HG03439 (cell line): Measurements from ENCODE around the gene ZNF668.
"Not testable (repeated sequence)": the region's sequence is repeated elsewhere in the genome, so short reads cannot be mapped to it uniquely, and the experiment has no call there.

Experiments
- ATAC-seq: cut with Tn5 transposase; IDR thresholded peaks from one replicate; pipeline ENCODE4 v1.9.1; 2021; ENCODE audit warnings: mild to moderate bottlenecking, moderate library complexity; ENCODE audit not compliant: unreplicated experiment

The ZNF668 gene

DNA sequence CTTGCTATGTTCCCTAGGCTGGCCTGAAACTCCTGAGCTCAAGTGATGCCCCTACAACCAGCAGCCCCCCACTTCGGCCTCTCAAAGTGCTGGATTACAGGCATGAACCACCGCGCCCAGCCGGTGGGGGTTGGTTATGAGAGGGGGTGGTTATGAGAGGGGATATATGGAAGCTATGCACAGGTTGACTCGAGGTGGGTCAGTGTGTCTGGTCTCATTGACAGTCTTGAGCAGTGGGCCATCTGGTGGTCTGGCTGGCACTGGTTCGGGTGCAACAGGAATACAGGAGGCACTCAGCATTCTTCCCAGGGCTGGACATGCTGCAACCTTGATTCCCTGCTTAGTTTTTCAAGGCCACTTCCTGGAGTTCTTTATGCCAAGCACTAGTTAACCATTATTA lies 58.0 kb downstream of the ZNF668 start:
- ATAC-seq, result no peak

DNA sequence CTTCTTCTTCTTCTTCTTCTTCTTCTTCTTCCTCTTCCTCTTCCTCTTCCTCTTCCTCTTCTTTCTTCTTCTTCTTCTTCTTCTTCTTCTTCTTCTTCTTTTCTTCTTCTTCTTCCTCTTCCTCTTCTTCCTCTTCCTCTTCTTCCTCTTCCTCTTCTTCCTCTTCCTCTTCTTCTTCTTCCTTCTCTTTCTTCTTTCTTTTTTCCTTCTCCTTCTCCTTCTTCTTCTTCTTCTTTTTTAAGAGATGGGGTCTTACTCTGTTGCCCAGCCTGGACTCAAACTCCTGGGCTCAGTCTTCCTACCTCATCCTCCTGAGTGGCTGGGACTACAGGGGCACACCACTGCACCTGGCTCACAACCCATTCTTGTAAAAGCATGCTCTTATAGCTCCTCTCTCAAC lies 60.7 kb downstream of the ZNF668 start:
- not testable (repeated sequence) for ATAC-seq

DNA sequence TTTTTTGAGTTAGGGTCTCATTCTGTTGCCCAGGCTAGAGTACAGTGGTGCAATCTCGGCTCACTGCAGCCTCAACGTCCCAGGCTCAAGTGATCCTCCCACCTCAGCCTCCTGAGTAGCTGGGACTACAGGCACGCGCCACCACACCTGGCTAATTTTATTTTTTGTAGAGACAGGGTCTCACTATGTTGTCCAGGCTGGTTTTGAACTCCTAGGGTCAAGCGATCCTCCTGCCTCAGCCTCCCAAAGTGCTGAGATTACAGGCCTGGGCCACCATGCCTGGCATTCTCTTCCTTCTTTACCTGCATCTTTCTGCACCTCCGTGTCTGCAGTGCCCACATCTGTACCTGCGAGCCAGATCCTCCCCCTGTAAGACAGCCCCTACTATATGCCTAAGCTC lies 62.2 kb downstream of the ZNF668 start:
- not testable (repeated sequence) for ATAC-seq
